Thyroid gland (tissue), 4 donors: Measurements from ENCODE around the gene XDH.

Experiments
- POLR2A ChIP-seq, 2 donors: fragments of 450-650 bp; IDR thresholded peaks; one replicate each; pipeline ENCODE4 v1.6.1; 2017; ENCODE audit warnings: antibody characterized with exemption in 2 of 2, mild to moderate bottlenecking in 2 of 2, moderate library complexity in 1 of 2
- TF ChIP-seq, protein P1 (sequence below), 6 experiments: fragments of 200-600 bp in 3 of 6; fragments of 450-650 bp in 3 of 6; sonication (generic) in 3 of 6; IDR thresholded peaks; one replicate each; pipeline ENCODE4 v1.5.1; 2016 to 2019; ENCODE audit warnings: antibody characterized with exemption in 6 of 6, mild to moderate bottlenecking in 2 of 6, inconsistent platforms in 1 of 6, moderate library complexity in 1 of 6

DNA sequence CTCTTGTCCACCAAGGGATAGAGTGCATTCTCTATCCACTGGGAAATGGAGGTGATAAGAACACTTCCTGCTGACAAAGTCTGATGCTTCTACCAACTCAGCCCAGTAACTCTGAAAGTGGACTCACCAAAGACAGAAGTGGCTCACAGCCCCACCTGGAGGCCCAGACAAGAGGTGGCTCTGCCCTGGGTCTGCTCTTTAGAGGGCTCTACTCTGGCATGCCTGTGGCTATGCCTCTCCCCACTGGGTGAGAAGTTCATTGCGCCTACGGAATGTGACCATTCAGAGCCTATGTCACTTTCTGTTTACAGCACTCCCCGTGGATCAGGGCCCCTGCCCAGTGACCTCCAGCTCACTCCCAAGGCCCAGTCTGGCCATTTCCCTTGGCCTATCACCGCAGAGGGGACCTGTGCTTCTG is 13.5 kb upstream of the XDH start:
- TF ChIP-seq, protein P1, sequence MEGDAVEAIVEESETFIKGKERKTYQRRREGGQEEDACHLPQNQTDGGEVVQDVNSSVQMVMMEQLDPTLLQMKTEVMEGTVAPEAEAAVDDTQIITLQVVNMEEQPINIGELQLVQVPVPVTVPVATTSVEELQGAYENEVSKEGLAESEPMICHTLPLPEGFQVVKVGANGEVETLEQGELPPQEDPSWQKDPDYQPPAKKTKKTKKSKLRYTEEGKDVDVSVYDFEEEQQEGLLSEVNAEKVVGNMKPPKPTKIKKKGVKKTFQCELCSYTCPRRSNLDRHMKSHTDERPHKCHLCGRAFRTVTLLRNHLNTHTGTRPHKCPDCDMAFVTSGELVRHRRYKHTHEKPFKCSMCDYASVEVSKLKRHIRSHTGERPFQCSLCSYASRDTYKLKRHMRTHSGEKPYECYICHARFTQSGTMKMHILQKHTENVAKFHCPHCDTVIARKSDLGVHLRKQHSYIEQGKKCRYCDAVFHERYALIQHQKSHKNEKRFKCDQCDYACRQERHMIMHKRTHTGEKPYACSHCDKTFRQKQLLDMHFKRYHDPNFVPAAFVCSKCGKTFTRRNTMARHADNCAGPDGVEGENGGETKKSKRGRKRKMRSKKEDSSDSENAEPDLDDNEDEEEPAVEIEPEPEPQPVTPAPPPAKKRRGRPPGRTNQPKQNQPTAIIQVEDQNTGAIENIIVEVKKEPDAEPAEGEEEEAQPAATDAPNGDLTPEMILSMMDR (IDR thresholded peaks at IDR 0.05), result no peak
- no peak for TF ChIP-seq POLR2A (IDR thresholded peaks at IDR 0.05)
